GM12878 (cell line): ENCODE measurements around the gene HOMER2. TPM values are rescaled to one million over a fixed set of nuclear protein-coding genes. Genes with fewer than 3 reads are reported as not detected.

Experiments
- ATF7 ChIP-seq: fragments of 450-650 bp; IDR thresholded peaks from 2 replicates; pipeline ENCODE4 v1.6.1; 2016; ENCODE audit warnings: low read depth, mild to moderate bottlenecking
- CBFB ChIP-seq: IDR thresholded peaks from 2 replicates; pipeline ENCODE4 v1.6.1; 2016; ENCODE audit warnings: antibody characterized with exemption, low read depth
- DPF2 ChIP-seq: fragments of 450-650 bp; IDR thresholded peaks from 2 replicates; pipeline ENCODE4 v1.6.1; 2017; ENCODE audit warnings: mild to moderate bottlenecking
- GATAD2B ChIP-seq: fragments of 450-650 bp; conservative IDR thresholded peaks from 2 replicates; pipeline ENCODE4 v1.6.1; 2017; ENCODE audit warnings: low read depth, mild to moderate bottlenecking, moderate library complexity
- HCFC1 ChIP-seq: fragments of 150-350 bp; IDR thresholded peaks from 2 replicates; pipeline ENCODE4 v1.6.1; 2014; ENCODE audit warnings: low read length
- HDAC2 ChIP-seq: fragments of 200-600 bp; sonication (generic); IDR thresholded peaks from 2 replicates; pipeline ENCODE4 v1.6.1; 2017
- HDAC6 ChIP-seq: fragments of 200-600 bp; sonication (generic); IDR thresholded peaks from one replicate; pipeline ENCODE4 v1.8.0; 2017; ENCODE audit warnings: antibody characterized with exemption; ENCODE audit not compliant: unreplicated experiment
- IKZF1 ChIP-seq: fragments of 450-650 bp; conservative IDR thresholded peaks from 2 replicates; pipeline ENCODE4 v1.6.1; 2017; ENCODE audit warnings: antibody characterized with exemption, mild to moderate bottlenecking
- KLF5 ChIP-seq: fragments of 450-650 bp; IDR thresholded peaks from 2 replicates; pipeline ENCODE4 v1.6.1; 2014; ENCODE audit warnings: mild to moderate bottlenecking; ENCODE audit not compliant: partially characterized antibody
- LARP7 ChIP-seq: fragments of 450-650 bp; IDR thresholded peaks from 2 replicates; pipeline ENCODE4 v1.6.1; 2017; ENCODE audit warnings: mild to moderate bottlenecking
- MTA2 ChIP-seq: fragments of 450-650 bp; IDR thresholded peaks from 2 replicates; pipeline ENCODE4 v1.6.1; 2016; ENCODE audit warnings: low read depth, mild to moderate bottlenecking, moderate library complexity
- NBN ChIP-seq: fragments of 450-650 bp; IDR thresholded peaks from 2 replicates; pipeline ENCODE4 v1.6.1; 2016
- NFIC ChIP-seq: IDR thresholded peaks from 2 replicates; pipeline ENCODE4 v1.6.1; 2012; ENCODE audit warnings: low read depth, mild to moderate bottlenecking, inconsistent platforms, low read length, moderate library complexity
- PAX5 ChIP-seq: IDR thresholded peaks from 2 replicates; pipeline ENCODE4 v1.6.1; 2011; ENCODE audit warnings: low read depth, low read length, borderline replicate concordance
- PAX8 ChIP-seq: fragments of 450-650 bp; IDR thresholded peaks from 2 replicates; pipeline ENCODE4 v1.6.1; 2017; ENCODE audit warnings: mild to moderate bottlenecking, moderate library complexity
- POLR2AphosphoS5 ChIP-seq: IDR thresholded peaks from 2 replicates; pipeline ENCODE4 v1.6.1; 2011; ENCODE audit warnings: mild to moderate bottlenecking, low read length, inconsistent platforms
- SPI1 ChIP-seq: IDR thresholded peaks from 2 replicates; pipeline ENCODE4 v1.6.1; 2011; ENCODE audit warnings: low read depth, mild to moderate bottlenecking, low read length, moderate library complexity, borderline replicate concordance; ENCODE audit not compliant: insufficient read depth
- SREBF1 ChIP-seq: IDR thresholded peaks from 2 replicates; pipeline ENCODE4 v1.6.1; 2012; ENCODE audit warnings: mild to moderate bottlenecking, low read length
- SREBF2 ChIP-seq: IDR thresholded peaks from 2 replicates; pipeline ENCODE4 v1.6.1; 2012; ENCODE audit warnings: mild to moderate bottlenecking, low read length
- STAT3 ChIP-seq: IDR thresholded peaks from 2 replicates; pipeline ENCODE4 v1.6.1; 2011; ENCODE audit warnings: low read depth, low read length, improper control_type of control experiment
- TCF3 ChIP-seq: IDR thresholded peaks from 2 replicates; pipeline ENCODE4 v1.6.1; 2012; ENCODE audit warnings: low read depth, mild to moderate bottlenecking, low read length, borderline replicate concordance; ENCODE audit not compliant: insufficient read depth
- WRNIP1 ChIP-seq: IDR thresholded peaks from 2 replicates; pipeline ENCODE4 v1.6.1; 2011; ENCODE audit warnings: low read depth, low read length, improper control_type of control experiment, borderline replicate concordance
- ZNF687 ChIP-seq: fragments of 450-650 bp; IDR thresholded peaks from 2 replicates; pipeline ENCODE4 v1.6.1; 2017; ENCODE audit warnings: mild to moderate bottlenecking, moderate library complexity
- polyA plus RNA-seq, 11 experiments: library from polyadenylated mRNA; depleted of rRNA in 4 of 11; unstranded in 6 of 11; stranded (reverse) in 5 of 11; fragments of >200 nt; fragmentation: Nextera tagmentation in 4 of 11; fragmentation: Illumina TruSeq in 1 of 11; extraction: Ambion mirVana in 4 of 11; extraction: Trizol in 1 of 11; gene quantifications; 1 replicate in 1 of 11; 2 replicates in 10 of 11; pipeline versions ENCODE4 v1.2.1 to v1.2.3, GENCODE V29; 2011 to 2016; ENCODE audit warnings: inconsistent platforms in 2 of 11, missing spikeins in 2 of 11, low read depth in 1 of 11
- total RNA-seq, 4 experiments: library from RNA; depleted of rRNA in 3 of 4; stranded (reverse); fragments of >200 nt in 3 of 4; fragmentation: Illumina TruSeq in 1 of 4; extraction: Trizol in 1 of 4; gene quantifications; 2 replicates each; pipeline versions ENCODE4 v1.2.1 to v1.2.3, GENCODE V29; 2013 to 2021
- TF ChIP-seq, protein P1 (sequence below): IDR thresholded peaks from 2 replicates; pipeline ENCODE4 v1.6.1; 2012; ENCODE audit warnings: low read length, inconsistent platforms
- TF ChIP-seq, protein P2 (sequence below), 3 experiments: IDR thresholded peaks in 2 of 3; conservative IDR thresholded peaks in 1 of 3; 2 replicates each; pipeline ENCODE4 v1.5.1; 2011; ENCODE audit warnings: low read depth in 3 of 3, low read length in 3 of 3, mild to moderate bottlenecking in 3 of 3, control low read depth in 2 of 3, moderate library complexity in 2 of 3, inconsistent platforms in 1 of 3, mixed read lengths in 1 of 3; ENCODE audit not compliant: control insufficient read depth in 2 of 3, insufficient read depth in 1 of 3; ENCODE audit errors: extremely low read depth in 1 of 3
- TF ChIP-seq, protein P3 (sequence below): IDR thresholded peaks from 2 replicates; pipeline ENCODE4 v1.6.1; 2011; ENCODE audit warnings: low read depth, mild to moderate bottlenecking, low read length, moderate library complexity, borderline replicate concordance; ENCODE audit errors: extremely low read depth

The HOMER2 gene
- total and polyA plus RNA-seq, 10 of the 15 experiments (the other 5 are each of a cell fraction or from before 2014, with no cell fraction given) = 0.60 to 5.0 (median 1.8) TPM

- TF ChIP-seq, protein P1, sequence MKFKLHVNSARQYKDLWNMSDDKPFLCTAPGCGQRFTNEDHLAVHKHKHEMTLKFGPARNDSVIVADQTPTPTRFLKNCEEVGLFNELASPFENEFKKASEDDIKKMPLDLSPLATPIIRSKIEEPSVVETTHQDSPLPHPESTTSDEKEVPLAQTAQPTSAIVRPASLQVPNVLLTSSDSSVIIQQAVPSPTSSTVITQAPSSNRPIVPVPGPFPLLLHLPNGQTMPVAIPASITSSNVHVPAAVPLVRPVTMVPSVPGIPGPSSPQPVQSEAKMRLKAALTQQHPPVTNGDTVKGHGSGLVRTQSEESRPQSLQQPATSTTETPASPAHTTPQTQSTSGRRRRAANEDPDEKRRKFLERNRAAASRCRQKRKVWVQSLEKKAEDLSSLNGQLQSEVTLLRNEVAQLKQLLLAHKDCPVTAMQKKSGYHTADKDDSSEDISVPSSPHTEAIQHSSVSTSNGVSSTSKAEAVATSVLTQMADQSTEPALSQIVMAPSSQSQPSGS = peak; percentile 28; the same call in 1 of the 2 replicates
- TF ChIP-seq MTA2 (peak; percentile 67), LARP7 (no peak), PAX5 (peak; percentile 97), ZNF687 (no peak), CBFB (0 out of 2 replicates have a peak, but pooled peaks have one; percentile 50), TCF3 (peak; percentile 37; the same call in 1 of the 2 replicates), KLF5 (no peak), GATAD2B (0 out of 2 replicates have a peak, but pooled peaks have one; percentile 24), PAX8 (no peak), SREBF1 (no peak), ATF7 (peak; percentile 80), IKZF1 (peak; percentile 72), WRNIP1 (no peak), NBN (peak; percentile 69), SREBF2 (no peak), HCFC1 (no peak), STAT3 (no peak), HDAC6 (no peak), HDAC2 (no peak), SPI1 (no peak), NFIC (peak; percentile 81), DPF2 (no peak; the same call in 1 of the 2 replicates), POLR2AphosphoS5 (no peak)
- TF ChIP-seq, protein P2, sequence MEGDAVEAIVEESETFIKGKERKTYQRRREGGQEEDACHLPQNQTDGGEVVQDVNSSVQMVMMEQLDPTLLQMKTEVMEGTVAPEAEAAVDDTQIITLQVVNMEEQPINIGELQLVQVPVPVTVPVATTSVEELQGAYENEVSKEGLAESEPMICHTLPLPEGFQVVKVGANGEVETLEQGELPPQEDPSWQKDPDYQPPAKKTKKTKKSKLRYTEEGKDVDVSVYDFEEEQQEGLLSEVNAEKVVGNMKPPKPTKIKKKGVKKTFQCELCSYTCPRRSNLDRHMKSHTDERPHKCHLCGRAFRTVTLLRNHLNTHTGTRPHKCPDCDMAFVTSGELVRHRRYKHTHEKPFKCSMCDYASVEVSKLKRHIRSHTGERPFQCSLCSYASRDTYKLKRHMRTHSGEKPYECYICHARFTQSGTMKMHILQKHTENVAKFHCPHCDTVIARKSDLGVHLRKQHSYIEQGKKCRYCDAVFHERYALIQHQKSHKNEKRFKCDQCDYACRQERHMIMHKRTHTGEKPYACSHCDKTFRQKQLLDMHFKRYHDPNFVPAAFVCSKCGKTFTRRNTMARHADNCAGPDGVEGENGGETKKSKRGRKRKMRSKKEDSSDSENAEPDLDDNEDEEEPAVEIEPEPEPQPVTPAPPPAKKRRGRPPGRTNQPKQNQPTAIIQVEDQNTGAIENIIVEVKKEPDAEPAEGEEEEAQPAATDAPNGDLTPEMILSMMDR (IDR thresholded peaks at IDR 0.05 in 2 of 3, conservative IDR thresholded peaks at IDR 0.05 in 1 of 3; ENCODE audit: control insufficient read depth in 2 of 3, extremely low read depth in 1 of 3, insufficient read depth in 1 of 3, low read depth in 3 of 3, low read length in 3 of 3) = 0 out of 6 replicates have a peak, but pooled peaks of 2 of the 3 experiments have one; percentile 7 to 12
- TF ChIP-seq, protein P3, sequence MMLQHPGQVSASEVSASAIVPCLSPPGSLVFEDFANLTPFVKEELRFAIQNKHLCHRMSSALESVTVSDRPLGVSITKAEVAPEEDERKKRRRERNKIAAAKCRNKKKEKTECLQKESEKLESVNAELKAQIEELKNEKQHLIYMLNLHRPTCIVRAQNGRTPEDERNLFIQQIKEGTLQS = peak; percentile 37; the same call in 1 of the 2 replicates
Observed at GRCh38 chr15:82805994-82806406, 146.5 kb downstream of the HOMER2 start, which contains the start of gene FSD2 (continued).
